H9 (cell line): Measurements from ENCODE around the gene HSPG2. TPM values are rescaled to one million over a fixed set of nuclear protein-coding genes. Genes with fewer than 3 reads are reported as not detected.

ENCODE experiments used
- DNase-seq: peaks from one replicate; pipeline ENCODE4 v3.0.0-alpha.2; 2017
- H2AFZ ChIP-seq: one replicate; pipeline ENCODE4 v1.6.1; 2013; ENCODE audit warnings: mild to moderate bottlenecking, low read length, control low read depth, moderate library complexity
- H2AK5ac ChIP-seq: 2 replicates; pipeline ENCODE4 v1.6.1; 2013; ENCODE audit warnings: low read length, control low read depth, mixed read lengths; ENCODE audit not compliant: insufficient read length
- H2BK120ac ChIP-seq: one replicate; pipeline ENCODE4 v1.6.1; 2013; ENCODE audit warnings: low read depth, mild to moderate bottlenecking, low read length, control low read depth, inconsistent platforms; ENCODE audit not compliant: poor library complexity, severe bottlenecking
- H2BK12ac ChIP-seq: 2 replicates; pipeline ENCODE4 v1.6.1; 2013; ENCODE audit warnings: low read length, control low read depth, mixed read lengths, low read depth; ENCODE audit not compliant: insufficient read length
- H2BK15ac ChIP-seq: 2 replicates; pipeline ENCODE4 v1.6.1; 2013; ENCODE audit warnings: low read depth, low read length, control low read depth
- H2BK20ac ChIP-seq: one replicate; pipeline ENCODE4 v1.6.1; 2013; ENCODE audit warnings: low read depth, mild to moderate bottlenecking, low read length, control low read depth, inconsistent platforms; ENCODE audit not compliant: poor library complexity, severe bottlenecking
- H2BK5ac ChIP-seq: 2 replicates; pipeline ENCODE4 v1.6.1; 2013; ENCODE audit warnings: low read length, control low read depth, mixed read lengths; ENCODE audit not compliant: insufficient read length
- H3K14ac ChIP-seq: 2 replicates; pipeline ENCODE4 v1.6.1; 2013; ENCODE audit warnings: low read length, control low read depth; ENCODE audit not compliant: insufficient read depth
- H3K18ac ChIP-seq: 2 replicates; pipeline ENCODE4 v1.6.1; 2013; ENCODE audit warnings: low read depth, mild to moderate bottlenecking, mixed read lengths, low read length, control low read depth; ENCODE audit not compliant: insufficient read length
- H3K23ac ChIP-seq: 2 replicates; pipeline ENCODE4 v1.6.1; 2013; ENCODE audit warnings: low read length, control low read depth, mixed read lengths, low read depth; ENCODE audit not compliant: insufficient read length
- H3K23me2 ChIP-seq: 2 replicates; pipeline ENCODE4 v1.6.1; 2013; ENCODE audit warnings: low read depth, mild to moderate bottlenecking, mixed read lengths, low read length, control low read depth; ENCODE audit not compliant: insufficient read length, poor library complexity, severe bottlenecking
- H3K27ac ChIP-seq: 2 replicates; pipeline ENCODE4 v1.5.1; 2013; ENCODE audit warnings: low read length, control low read depth, mixed read lengths, low read depth; ENCODE audit not compliant: insufficient read length
- H3K27me3 ChIP-seq: 2 replicates; pipeline ENCODE4 v1.6.1; 2013; ENCODE audit warnings: low read length, control low read depth, inconsistent platforms; ENCODE audit not compliant: insufficient read depth
- H3K4ac ChIP-seq: 2 replicates; pipeline ENCODE4 v1.6.1; 2013; ENCODE audit warnings: low read depth, mild to moderate bottlenecking, control low read depth, inconsistent platforms, low read length, moderate library complexity
- H3K4me1 ChIP-seq: 2 replicates; pipeline ENCODE4 v1.6.1; 2013; ENCODE audit warnings: low read length, control low read depth, inconsistent platforms; ENCODE audit not compliant: insufficient read depth
- H3K4me2 ChIP-seq: 2 replicates; pipeline ENCODE4 v1.6.1; 2013; ENCODE audit warnings: low read length, control low read depth, mixed read lengths; ENCODE audit not compliant: insufficient read length, insufficient read depth
- H3K56ac ChIP-seq: 2 replicates; pipeline ENCODE4 v1.6.1; 2013; ENCODE audit warnings: low read depth, mild to moderate bottlenecking, mixed read lengths, low read length, control low read depth; ENCODE audit not compliant: insufficient read length
- H3K79me1 ChIP-seq: 2 replicates; pipeline ENCODE4 v1.6.1; 2013; ENCODE audit warnings: low read depth, mild to moderate bottlenecking, moderate library complexity, low read length, control low read depth, inconsistent platforms; ENCODE audit not compliant: insufficient read depth, poor library complexity, severe bottlenecking
- H3K79me2 ChIP-seq: 2 replicates; pipeline ENCODE4 v1.6.1; 2013; ENCODE audit warnings: low read length, control low read depth, inconsistent platforms; ENCODE audit not compliant: insufficient read depth
- H3K9ac ChIP-seq: 2 replicates; pipeline ENCODE4 v1.6.1; 2013; ENCODE audit warnings: low read length, control low read depth, mixed read lengths; ENCODE audit not compliant: insufficient read length; ENCODE audit errors: extremely low read depth
- H3K9me3 ChIP-seq: one replicate; pipeline ENCODE4 v1.6.1; 2013; ENCODE audit warnings: low read depth, low read length, inconsistent platforms; ENCODE audit not compliant: control insufficient read depth
- H3T11ph ChIP-seq: one replicate; pipeline ENCODE4 v1.6.1; 2013; ENCODE audit warnings: mild to moderate bottlenecking, low read length, control low read depth, inconsistent platforms
- H4K20me1 ChIP-seq: one replicate; pipeline ENCODE4 v1.6.1; 2013; ENCODE audit not compliant: control insufficient read depth, insufficient read length, insufficient read depth
- H4K5ac ChIP-seq: 2 replicates; pipeline ENCODE4 v1.6.1; 2013; ENCODE audit warnings: low read depth, mild to moderate bottlenecking, mixed read lengths, low read length, control low read depth; ENCODE audit not compliant: insufficient read length
- H4K8ac ChIP-seq: replicated peaks from 2 replicates; pipeline ENCODE4 v1.6.1; 2013; ENCODE audit warnings: low read length, control low read depth, mixed read lengths, low read depth; ENCODE audit not compliant: insufficient read length
- H4K91ac ChIP-seq: 2 replicates; pipeline ENCODE4 v1.6.1; 2013; ENCODE audit warnings: low read depth, mild to moderate bottlenecking, moderate library complexity, mixed read lengths, low read length, control low read depth; ENCODE audit not compliant: insufficient read length
- H3K27ac Mint-ChIP-seq, 3 experiments: 2 replicates in 2 of 3; 3 replicates in 1 of 3; pipeline ENCODE4 v1.8.0; 2020 to 2021; ENCODE audit warnings: mixed read lengths in 3 of 3, mild to moderate bottlenecking in 1 of 3, moderate library complexity in 1 of 3
- H3K27me3 Mint-ChIP-seq: 2 replicates; pipeline ENCODE4 v1.8.0; 2021; ENCODE audit warnings: low read depth, mild to moderate bottlenecking, moderate library complexity, mixed read lengths
- H3K36me3 Mint-ChIP-seq, 3 experiments: 2 replicates in 2 of 3; 3 replicates in 1 of 3; pipeline ENCODE4 v1.8.0; 2020 to 2021; ENCODE audit warnings: low read depth in 3 of 3, mixed read lengths in 3 of 3; ENCODE audit not compliant: insufficient read depth in 1 of 3
- H3K4me1 Mint-ChIP-seq, 2 experiments: 2 replicates each; pipeline ENCODE4 v1.8.0; 2020; ENCODE audit warnings: mixed read lengths in 2 of 2
- H3K4me3 Mint-ChIP-seq, 2 experiments: 2 replicates in 1 of 2; 3 replicates in 1 of 2; pipeline ENCODE4 v1.8.0; 2020 to 2021; ENCODE audit warnings: mild to moderate bottlenecking in 2 of 2, mixed read lengths in 2 of 2, moderate library complexity in 1 of 2
- H3K9me3 Mint-ChIP-seq, 2 experiments: 2 replicates in 1 of 2; 3 replicates in 1 of 2; pipeline ENCODE4 v1.8.0; 2020; ENCODE audit warnings: mild to moderate bottlenecking in 2 of 2, mixed read lengths in 2 of 2, moderate library complexity in 1 of 2
- WGBS: extraction: QIAGEN DNeasy Blood & Tissue Kit; methylation state at CpG from one replicate; pipeline ENCODE4 v1.1.7; 2013; ENCODE audit warnings: missing lambda C conversion rate, low lambda C conversion rate, mixed read lengths; ENCODE audit not compliant: insufficient read length; ENCODE audit errors: extremely low coverage; 5-methylcytosine and 5-hydroxymethylcytosine counted together
- total RNA-seq: library from RNA; stranded (reverse); gene quantifications from 2 replicates; pipeline ENCODE4 v1.2.1, GENCODE V29; 2021
- TF ChIP-seq, protein P1 (sequence below): fragments of 200-600 bp; sonication (generic); conservative IDR thresholded peaks from 3 replicates; pipeline ENCODE4 v1.8.0; 2021; ENCODE audit warnings: antibody characterized with exemption, mild to moderate bottlenecking

Gene HSPG2
- total RNA-seq, 1 experiment from 2014 or later = 90.0 TPM

DNA sequence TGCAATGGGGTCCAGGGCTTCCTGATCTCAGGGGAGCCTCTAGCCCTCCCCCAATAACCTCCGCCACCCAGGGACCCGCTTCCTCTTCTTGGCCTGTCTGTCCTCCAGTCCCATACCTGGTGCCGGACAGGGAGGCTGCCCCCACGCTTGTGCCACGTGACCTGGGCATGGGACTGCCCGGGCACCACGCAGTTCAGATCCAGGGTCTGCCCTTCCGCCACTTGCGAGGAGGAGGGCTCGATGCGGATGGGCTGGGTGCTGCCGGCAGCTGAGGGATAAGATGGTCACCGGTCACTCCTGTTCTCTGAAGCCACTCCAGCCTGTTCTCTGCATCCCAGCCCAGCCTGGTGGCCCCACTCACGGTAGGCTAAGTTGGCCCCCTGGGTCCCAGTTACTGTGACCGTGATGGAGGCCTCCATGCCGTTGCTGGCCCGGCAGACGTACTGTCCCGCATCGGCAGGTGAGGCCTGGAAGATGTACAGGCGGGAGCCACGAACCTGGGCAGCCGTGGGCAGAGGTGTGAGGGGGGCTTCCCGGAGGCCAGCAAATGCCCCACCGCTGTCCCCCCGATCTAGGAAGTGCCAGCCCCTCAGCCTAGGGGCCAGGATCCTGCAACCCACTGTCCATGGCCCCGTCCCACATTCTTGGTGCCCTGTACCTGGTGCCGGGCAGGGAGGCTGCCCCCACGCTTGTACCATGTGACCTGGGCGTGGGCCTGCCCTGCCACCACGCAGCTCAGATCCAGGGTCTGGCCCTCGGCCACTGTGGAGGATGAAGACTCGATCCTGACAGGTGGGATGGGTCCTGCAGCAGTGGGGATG lies 85.5 kb downstream of the HSPG2 start:
- TF ChIP-seq, protein P1, sequence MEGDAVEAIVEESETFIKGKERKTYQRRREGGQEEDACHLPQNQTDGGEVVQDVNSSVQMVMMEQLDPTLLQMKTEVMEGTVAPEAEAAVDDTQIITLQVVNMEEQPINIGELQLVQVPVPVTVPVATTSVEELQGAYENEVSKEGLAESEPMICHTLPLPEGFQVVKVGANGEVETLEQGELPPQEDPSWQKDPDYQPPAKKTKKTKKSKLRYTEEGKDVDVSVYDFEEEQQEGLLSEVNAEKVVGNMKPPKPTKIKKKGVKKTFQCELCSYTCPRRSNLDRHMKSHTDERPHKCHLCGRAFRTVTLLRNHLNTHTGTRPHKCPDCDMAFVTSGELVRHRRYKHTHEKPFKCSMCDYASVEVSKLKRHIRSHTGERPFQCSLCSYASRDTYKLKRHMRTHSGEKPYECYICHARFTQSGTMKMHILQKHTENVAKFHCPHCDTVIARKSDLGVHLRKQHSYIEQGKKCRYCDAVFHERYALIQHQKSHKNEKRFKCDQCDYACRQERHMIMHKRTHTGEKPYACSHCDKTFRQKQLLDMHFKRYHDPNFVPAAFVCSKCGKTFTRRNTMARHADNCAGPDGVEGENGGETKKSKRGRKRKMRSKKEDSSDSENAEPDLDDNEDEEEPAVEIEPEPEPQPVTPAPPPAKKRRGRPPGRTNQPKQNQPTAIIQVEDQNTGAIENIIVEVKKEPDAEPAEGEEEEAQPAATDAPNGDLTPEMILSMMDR = no peak

More for the DNA sequence above, 85.5 kb downstream of the HSPG2 start:
- no peak overlapping the region for H3K27ac ChIP-seq
- H4K8ac ChIP-seq = no peak overlapping the region
- H2BK120ac ChIP-seq = no peak overlapping the region
- H3K23ac ChIP-seq = no peak overlapping the region
- no peak overlapping the region for H3K56ac ChIP-seq
- DNase-seq = no peak
- H3K79me1 ChIP-seq = no peaks in the 10 kb centered on the region
- H3K18ac ChIP-seq = no peak overlapping the region
- H2BK15ac ChIP-seq = no peak overlapping the region
- H2AK5ac ChIP-seq = no peak overlapping the region
- H2AFZ ChIP-seq = no peak overlapping the region
- Mint-ChIP-seq H3K4me1 (no peaks in the 10 kb centered on the region), H3K27me3 (peaks cover 1% of the 10 kb centered on the region; the same call in 1 of the 2 replicates), H3K36me3 (peaks cover 9 to 66% (median 45%) of the 10 kb centered on the region in 3 experiments; a peak in 6 of 7 replicates), H3K9me3 (no peaks in the 10 kb centered on the region), H3K4me3 (no peak overlapping the region), H3K27ac (no peak overlapping the region)
- no peak overlapping the region for H3K9ac ChIP-seq
- no peak overlapping the region for H3T11ph ChIP-seq
- H3K23me2 ChIP-seq = no peaks in the 10 kb centered on the region
- no peak overlapping the region for H4K91ac ChIP-seq
- H2BK20ac ChIP-seq = no peak overlapping the region
- no peak overlapping the region for H2BK12ac ChIP-seq
- no peaks in the 10 kb centered on the region for H3K27me3 ChIP-seq
- H3K4ac ChIP-seq = no peak overlapping the region
- H4K20me1 ChIP-seq = no peaks in the 10 kb centered on the region
- H4K5ac ChIP-seq = no peak overlapping the region
- no CpG with 5 or more reads among the region's 33 CpGs for WGBS
- H3K79me2 ChIP-seq = no peaks in the 10 kb centered on the region
- H3K4me1 ChIP-seq = no peaks in the 10 kb centered on the region
- H3K14ac ChIP-seq = no peak overlapping the region
- H3K9me3 ChIP-seq = no peaks in the 10 kb centered on the region
- H2BK5ac ChIP-seq = no peak overlapping the region
- H3K4me2 ChIP-seq = no peak overlapping the region
